Cardiac muscle cell (in vitro differentiated cells and primary cell): Measurements from ENCODE around the gene PACC1. TPM values are rescaled to one million over a fixed set of nuclear protein-coding genes. Genes with fewer than 3 reads are reported as not detected.

Experiments
- DNase-seq, 2 donors: peaks; one replicate each; pipeline versions ENCODE4 v3.0.0 to v3.0.0-alpha.2; 2010 to 2017; ENCODE audit warnings: low read depth in 1 of 2, low spot score in 1 of 2
- H3K27ac ChIP-seq: fragments of 200-600 bp; sonication (generic); 2 replicates; pipeline ENCODE4 v1.5.1; 2016
- H3K27me3 ChIP-seq: fragments of 200-600 bp; sonication (generic); 2 replicates; pipeline ENCODE4 v1.6.0; 2016; ENCODE audit warnings: control low read depth
- H3K36me3 ChIP-seq: fragments of 200-600 bp; sonication (generic); 2 replicates; pipeline ENCODE4 v1.5.1; 2016; ENCODE audit warnings: control low read depth
- H3K4me1 ChIP-seq: fragments of 200-600 bp; sonication (generic); 2 replicates; pipeline ENCODE4 v1.8.1; 2017; ENCODE audit warnings: low read depth, mild to moderate bottlenecking, mixed run types
- H3K4me3 ChIP-seq: fragments of 200-600 bp; sonication (generic); 2 replicates; pipeline ENCODE4 v1.5.1; 2016; ENCODE audit warnings: mild to moderate bottlenecking
- H3K9me3 ChIP-seq: fragments of 200-600 bp; sonication (generic); 2 replicates; pipeline ENCODE4 v1.5.1; 2017; ENCODE audit warnings: low read depth, mild to moderate bottlenecking, control low read depth
- polyA plus RNA-seq: library from polyadenylated mRNA; unstranded; fragments of >200 nt; fragmentation: Nextera tagmentation; extraction: Ambion mirVana; gene quantifications from 2 replicates; pipeline ENCODE4 v1.2.1, GENCODE V29; 2016
- total RNA-seq: library from RNA; depleted of rRNA; stranded (reverse); fragments of >200 nt; gene quantifications from 2 replicates; pipeline ENCODE4 v1.2.3, GENCODE V29; 2016
- TF ChIP-seq, protein P1 (sequence below): IDR thresholded peaks from 2 replicates; pipeline ENCODE4 v1.5.1; 2012; ENCODE audit warnings: low read depth, mild to moderate bottlenecking, low read length

PACC1 gene
- total and polyA plus RNA-seq, 2 experiments from 2014 or later: 8.5 to 9.5 TPM

DNA sequence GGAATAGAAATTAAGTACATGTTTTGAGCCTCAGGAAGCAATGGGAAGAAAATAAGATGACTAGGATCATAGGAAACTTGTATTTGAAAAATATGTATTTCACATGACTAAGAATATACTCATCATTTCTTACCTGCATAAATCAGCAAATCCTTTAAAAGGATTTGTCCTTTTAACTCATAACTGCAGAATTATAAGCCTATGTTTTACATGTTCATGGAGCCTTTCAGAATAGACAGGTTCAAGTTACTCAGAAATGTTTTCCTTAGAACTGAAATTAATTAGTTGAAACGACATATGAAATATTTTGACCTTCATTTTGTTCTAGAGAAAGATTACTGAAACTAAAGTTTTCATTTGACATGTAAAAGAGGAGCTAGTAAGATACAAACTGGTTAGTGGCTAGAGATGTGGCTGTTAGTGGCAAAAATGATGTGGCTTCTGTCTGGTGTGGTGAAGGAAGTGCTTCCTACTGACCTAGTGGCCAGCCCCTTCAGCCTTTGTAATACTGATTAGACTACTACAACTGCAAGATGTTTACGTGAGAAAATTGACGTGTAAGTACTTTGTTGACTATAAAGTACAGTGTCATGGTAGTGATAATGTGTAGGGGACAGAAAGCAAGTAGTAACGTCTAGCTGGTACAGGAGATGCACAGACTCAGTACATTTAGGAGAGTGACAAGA is 54.7 kb downstream of the PACC1 start:
- Histone ChIP-seq H3K36me3 (peaks cover 45% of the 10 kb centered on the region), H3K4me3 (no peak overlapping the region), H3K9me3 (no peaks in the 10 kb centered on the region), H3K4me1 (peaks cover 7% of the 10 kb centered on the region), H3K27ac (no peak overlapping the region), H3K27me3 (no peaks in the 10 kb centered on the region)
- TF ChIP-seq, protein P1, sequence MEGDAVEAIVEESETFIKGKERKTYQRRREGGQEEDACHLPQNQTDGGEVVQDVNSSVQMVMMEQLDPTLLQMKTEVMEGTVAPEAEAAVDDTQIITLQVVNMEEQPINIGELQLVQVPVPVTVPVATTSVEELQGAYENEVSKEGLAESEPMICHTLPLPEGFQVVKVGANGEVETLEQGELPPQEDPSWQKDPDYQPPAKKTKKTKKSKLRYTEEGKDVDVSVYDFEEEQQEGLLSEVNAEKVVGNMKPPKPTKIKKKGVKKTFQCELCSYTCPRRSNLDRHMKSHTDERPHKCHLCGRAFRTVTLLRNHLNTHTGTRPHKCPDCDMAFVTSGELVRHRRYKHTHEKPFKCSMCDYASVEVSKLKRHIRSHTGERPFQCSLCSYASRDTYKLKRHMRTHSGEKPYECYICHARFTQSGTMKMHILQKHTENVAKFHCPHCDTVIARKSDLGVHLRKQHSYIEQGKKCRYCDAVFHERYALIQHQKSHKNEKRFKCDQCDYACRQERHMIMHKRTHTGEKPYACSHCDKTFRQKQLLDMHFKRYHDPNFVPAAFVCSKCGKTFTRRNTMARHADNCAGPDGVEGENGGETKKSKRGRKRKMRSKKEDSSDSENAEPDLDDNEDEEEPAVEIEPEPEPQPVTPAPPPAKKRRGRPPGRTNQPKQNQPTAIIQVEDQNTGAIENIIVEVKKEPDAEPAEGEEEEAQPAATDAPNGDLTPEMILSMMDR: no peak
- no peak for DNase-seq

DNA sequence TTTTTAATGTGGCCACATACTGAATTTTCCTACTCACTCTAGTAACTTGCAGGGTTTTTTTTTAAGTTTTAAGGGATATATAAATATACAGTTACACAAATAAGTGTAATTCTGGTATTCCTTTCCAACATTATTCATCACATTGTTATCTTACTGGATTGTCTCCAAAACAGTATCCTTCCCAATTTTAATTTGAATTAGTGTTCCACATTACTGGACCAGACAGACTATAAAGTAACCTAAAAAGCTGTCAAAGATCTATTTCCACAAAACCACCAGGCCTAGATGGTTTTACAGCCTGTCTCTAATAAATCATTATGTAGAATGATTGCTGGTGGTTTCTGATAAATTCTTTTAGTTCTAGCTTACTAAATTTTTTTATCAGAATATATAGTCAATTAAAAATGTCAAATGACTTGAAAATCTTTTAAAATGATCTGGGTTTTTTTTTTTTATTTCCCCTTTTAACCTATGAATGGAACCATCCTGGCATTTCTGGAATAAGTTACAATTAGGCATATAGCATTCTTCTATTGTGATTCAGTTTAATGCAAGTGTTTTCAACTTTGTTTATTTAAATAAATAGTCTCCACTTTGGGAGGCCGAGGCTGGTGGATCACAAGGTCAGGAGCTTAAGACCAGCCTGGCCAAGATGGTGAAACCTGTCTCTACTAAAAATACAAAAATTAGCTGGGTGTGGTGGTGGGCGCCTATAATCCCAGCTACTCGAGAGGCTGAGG is 59.3 kb downstream of the PACC1 start:
- H3K9me3 ChIP-seq: no peaks in the 10 kb centered on the region
- no peak overlapping the region for H3K4me3 ChIP-seq
- H3K36me3 ChIP-seq: peaks cover 43% of the 10 kb centered on the region
- no peak for DNase-seq
- H3K27me3 ChIP-seq: no peaks in the 10 kb centered on the region
- TF ChIP-seq, protein P1: no peak
- no peak overlapping the region for H3K27ac ChIP-seq
- no peaks in the 10 kb centered on the region for H3K4me1 ChIP-seq

DNA sequence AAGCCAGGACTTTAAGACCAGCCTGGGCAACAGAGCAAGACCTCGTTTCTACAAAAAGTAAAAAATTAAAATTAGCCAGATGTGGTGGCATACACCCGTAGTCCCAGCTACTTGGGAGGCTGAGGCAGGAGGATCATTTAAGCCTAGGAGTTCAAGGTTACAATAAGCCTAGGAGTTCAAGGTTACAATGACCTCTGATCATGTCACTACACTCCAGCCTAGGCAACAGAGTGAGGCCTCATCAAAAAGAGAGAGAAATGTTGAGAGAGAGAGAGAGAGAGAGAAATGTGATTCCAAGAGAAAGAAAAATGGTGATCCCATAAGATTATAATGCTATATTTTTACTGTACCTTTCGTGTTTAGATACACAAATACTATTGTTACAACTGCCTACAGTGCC is 60.2 kb downstream of the PACC1 start:
- no peak overlapping the region for H3K27ac ChIP-seq
- H3K36me3 ChIP-seq: peaks cover 43% of the 10 kb centered on the region
- no peaks in the 10 kb centered on the region for H3K9me3 ChIP-seq
- H3K4me1 ChIP-seq: no peaks in the 10 kb centered on the region
- no peak overlapping the region for H3K4me3 ChIP-seq
- DNase-seq: no peak
- TF ChIP-seq, protein P1: no peak
- no peaks in the 10 kb centered on the region for H3K27me3 ChIP-seq

DNA sequence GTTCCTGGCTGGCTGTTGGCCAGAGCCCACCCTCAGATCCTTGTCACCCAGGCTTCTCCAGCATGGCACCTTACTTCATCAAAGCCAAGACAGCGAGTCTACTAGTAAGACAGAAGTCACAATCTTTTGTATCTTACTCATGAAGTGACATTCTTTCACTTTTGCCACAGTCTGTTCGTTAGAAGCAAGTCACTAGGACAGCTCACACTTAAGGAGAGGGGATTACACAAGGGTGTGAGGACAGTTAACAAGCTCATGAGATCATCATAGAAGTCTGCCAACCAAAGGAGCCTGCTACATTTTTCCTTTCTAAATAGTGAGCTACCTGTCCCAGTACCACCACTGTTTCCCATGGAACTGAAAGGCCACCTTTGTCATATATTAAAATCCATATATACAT is 61.5 kb downstream of the PACC1 start:
- Histone ChIP-seq H3K4me1 (no peaks in the 10 kb centered on the region), H3K27ac (no peak overlapping the region), H3K4me3 (no peak overlapping the region), H3K36me3 (peaks cover 44% of the 10 kb centered on the region), H3K27me3 (no peaks in the 10 kb centered on the region), H3K9me3 (no peaks in the 10 kb centered on the region)
- TF ChIP-seq, protein P1: no peak
- DNase-seq: no peak

GRCh38 chr1:212351588-212352362 is 62.9 kb downstream of the PACC1 start:
- TF ChIP-seq, protein P1: no peak
- Histone ChIP-seq H3K9me3 (no peaks in the 10 kb centered on the region), H3K27ac (no peak overlapping the region), H3K36me3 (peaks cover 45% of the 10 kb centered on the region), H3K4me1 (no peaks in the 10 kb centered on the region), H3K4me3 (no peak overlapping the region), H3K27me3 (no peaks in the 10 kb centered on the region)
- DNase-seq: no peak
